NB4 (cell line): ENCODE data around the gene BPGM.

Source experiments
- DNase-seq: peaks from one replicate; pipeline ENCODE4 v3.0.0; 2010; ENCODE audit warnings: low read depth
- H3K4me3 ChIP-seq: one replicate; pipeline ENCODE4 v1.5.1; 2011; ENCODE audit warnings: mild to moderate bottlenecking, low read depth, low read length, moderate library complexity
- MYC ChIP-seq: IDR thresholded peaks from 2 replicates; pipeline ENCODE4 v1.6.1; 2011; ENCODE audit warnings: low read depth, low read length
- POLR2A ChIP-seq: IDR thresholded peaks from 2 replicates; pipeline ENCODE4 v1.6.1; 2011; ENCODE audit warnings: mild to moderate bottlenecking; ENCODE audit not compliant: insufficient read length; ENCODE audit errors: extremely low read depth
- TF ChIP-seq, protein P1 (sequence below): IDR thresholded peaks from one replicate; pipeline ENCODE4 v1.5.1; 2012; ENCODE audit warnings: low read depth, low read length
- TF ChIP-seq, protein P2 (sequence below): IDR thresholded peaks from 2 replicates; pipeline ENCODE4 v1.6.1; 2011; ENCODE audit warnings: low read depth, low read length

BPGM gene

DNA sequence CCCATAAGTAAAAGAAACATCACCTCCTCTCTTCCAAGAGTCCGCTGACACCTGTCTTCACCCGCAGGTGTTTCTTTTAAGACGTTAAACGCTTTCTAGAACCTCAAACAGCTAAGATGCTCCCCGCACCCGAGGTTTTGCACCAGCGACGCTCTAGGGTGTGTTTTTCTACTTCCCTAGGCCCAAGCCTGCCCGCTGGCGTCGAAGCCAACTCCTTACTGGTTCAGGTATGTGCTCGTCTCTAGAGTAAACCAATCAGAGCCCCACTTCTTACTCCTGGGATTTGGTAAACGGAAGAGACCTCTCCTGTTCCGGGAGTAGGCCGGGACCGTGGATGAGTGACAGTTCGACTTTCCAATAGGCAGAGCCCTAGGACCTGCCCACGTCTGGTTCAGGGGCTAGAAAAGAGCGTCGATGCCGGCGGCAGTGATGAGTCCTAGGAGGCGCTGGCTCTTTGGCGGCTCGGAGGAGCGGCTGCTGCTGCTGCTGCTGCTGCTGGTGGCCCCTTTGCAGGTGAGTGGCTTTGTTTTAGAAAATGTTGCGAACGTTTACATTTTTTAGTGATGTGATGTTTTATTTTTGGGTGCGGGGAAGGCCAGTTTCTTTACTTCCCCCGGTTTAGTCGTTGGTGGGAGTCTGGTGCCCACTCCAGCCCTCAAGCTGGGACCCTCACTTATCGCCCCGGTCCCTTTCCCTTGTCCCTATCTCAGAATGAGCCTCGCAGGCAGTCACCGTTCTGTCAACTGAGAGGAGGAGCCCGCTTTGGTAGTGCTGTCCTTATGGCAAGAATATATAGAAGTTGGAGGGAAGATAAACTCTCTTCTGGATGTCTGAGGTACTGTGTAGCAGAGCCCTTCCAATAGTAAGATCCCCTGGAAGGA lies at the start of gene BPGM:
TSS of gene BPGM (plus strand) at position 429 of the 881 bp plus-strand sequence. CDS start 14,655 bp downstream, outside the sequence.
- H3K4me3 ChIP-seq, result peak within 1 kb of the TSS; percentile 89
- TF ChIP-seq, protein P1, sequence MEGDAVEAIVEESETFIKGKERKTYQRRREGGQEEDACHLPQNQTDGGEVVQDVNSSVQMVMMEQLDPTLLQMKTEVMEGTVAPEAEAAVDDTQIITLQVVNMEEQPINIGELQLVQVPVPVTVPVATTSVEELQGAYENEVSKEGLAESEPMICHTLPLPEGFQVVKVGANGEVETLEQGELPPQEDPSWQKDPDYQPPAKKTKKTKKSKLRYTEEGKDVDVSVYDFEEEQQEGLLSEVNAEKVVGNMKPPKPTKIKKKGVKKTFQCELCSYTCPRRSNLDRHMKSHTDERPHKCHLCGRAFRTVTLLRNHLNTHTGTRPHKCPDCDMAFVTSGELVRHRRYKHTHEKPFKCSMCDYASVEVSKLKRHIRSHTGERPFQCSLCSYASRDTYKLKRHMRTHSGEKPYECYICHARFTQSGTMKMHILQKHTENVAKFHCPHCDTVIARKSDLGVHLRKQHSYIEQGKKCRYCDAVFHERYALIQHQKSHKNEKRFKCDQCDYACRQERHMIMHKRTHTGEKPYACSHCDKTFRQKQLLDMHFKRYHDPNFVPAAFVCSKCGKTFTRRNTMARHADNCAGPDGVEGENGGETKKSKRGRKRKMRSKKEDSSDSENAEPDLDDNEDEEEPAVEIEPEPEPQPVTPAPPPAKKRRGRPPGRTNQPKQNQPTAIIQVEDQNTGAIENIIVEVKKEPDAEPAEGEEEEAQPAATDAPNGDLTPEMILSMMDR, result peak; percentile 32
- TF ChIP-seq MYC (0 out of 2 replicates have a peak, but pooled peaks have one; percentile 54), POLR2A (peak; percentile 75)
- TF ChIP-seq, protein P2, sequence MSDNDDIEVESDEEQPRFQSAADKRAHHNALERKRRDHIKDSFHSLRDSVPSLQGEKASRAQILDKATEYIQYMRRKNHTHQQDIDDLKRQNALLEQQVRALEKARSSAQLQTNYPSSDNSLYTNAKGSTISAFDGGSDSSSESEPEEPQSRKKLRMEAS, result peak; percentile 55; the same call in 1 of the 2 replicates
- DNase-seq, result peak; percentile 100

DNA sequence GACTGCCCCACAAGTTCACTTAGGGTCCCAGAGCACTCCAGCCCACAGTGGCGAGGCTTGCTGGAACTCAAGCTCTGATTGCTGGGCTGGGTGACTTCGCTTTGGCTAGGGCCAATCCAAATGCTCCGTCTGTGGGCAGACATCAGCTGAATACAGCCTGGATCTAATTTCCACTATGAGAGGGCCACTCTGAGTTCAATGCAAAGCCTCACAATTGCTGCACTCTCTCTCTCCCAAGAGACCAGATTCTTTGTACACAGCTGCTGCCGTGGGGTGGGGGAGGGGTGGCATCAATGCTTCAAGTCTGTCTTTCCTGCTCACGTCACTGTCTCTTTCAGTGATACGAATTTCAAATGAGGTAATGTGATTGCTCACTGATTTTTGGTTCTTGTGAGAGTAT lies 47.3 kb upstream of the BPGM start:
- no peak overlapping the region for H3K4me3 ChIP-seq
- DNase-seq, result peak; percentile 13
- TF ChIP-seq, protein P2, result no peak
- no peak for TF ChIP-seq MYC
- TF ChIP-seq, protein P1, result no peak
- no peak for TF ChIP-seq POLR2A

DNA sequence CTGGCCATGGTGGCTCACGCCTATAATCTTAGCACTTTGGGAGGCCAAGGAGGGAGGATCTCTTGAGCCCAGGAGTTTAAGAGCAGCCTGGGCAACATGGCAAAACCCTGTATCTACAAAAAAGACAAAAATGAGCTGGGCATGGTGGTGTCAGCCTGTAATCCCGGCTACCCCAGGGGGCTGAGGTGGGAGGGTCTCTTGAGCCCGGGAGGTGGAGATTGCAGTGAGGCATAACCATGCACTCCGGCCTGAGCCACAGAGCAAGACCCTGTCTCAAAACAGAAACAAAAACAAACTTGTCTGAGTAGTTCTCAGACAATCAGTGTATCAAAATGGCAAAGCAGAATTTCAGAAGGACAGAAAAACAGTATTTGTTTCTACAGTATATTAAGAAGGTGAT lies 45.2 kb upstream of the BPGM start:
- peak; percentile 56 for DNase-seq
- TF ChIP-seq MYC (no peak), POLR2A (no peak)
- TF ChIP-seq, protein P1, result no peak
- TF ChIP-seq, protein P2, result no peak
- no peak overlapping the region for H3K4me3 ChIP-seq

DNA sequence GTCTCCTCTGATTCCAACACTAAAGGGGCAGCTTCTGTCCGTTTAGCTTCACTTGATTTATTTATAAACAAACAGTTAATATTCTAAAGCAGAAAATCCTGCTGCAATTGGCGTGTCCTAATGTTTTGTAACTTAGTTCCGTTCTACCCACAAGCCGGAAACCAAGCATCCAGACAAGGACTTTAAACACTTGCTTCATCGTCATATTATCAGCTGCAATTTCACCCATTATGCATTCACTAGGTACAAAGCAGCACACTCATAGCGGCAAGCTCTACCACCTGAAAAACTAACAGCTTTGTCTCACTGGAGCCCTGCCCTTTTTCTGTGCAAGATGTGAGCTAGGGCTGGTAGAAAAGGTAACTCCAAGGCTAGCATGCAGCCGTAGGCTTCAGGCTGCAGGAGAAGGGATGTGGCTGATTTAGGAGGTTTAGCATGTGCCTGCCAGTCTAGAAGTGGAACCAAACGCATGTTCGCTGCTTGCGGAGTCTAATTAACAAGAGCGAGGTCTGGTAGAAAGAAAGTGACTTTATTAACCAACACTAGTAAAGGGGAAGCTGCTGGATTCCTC lies 43.7 kb upstream of the BPGM start:
- DNase-seq, result peak; percentile 93
- TF ChIP-seq, protein P1, result no peak
- TF ChIP-seq MYC, result peak; percentile 43; the same call in 1 of the 2 replicates
- TF ChIP-seq, protein P2, result peak; percentile 79
- TF ChIP-seq POLR2A, result no peak
- H3K4me3 ChIP-seq, result peak overlapping the region; percentile 70

DNA sequence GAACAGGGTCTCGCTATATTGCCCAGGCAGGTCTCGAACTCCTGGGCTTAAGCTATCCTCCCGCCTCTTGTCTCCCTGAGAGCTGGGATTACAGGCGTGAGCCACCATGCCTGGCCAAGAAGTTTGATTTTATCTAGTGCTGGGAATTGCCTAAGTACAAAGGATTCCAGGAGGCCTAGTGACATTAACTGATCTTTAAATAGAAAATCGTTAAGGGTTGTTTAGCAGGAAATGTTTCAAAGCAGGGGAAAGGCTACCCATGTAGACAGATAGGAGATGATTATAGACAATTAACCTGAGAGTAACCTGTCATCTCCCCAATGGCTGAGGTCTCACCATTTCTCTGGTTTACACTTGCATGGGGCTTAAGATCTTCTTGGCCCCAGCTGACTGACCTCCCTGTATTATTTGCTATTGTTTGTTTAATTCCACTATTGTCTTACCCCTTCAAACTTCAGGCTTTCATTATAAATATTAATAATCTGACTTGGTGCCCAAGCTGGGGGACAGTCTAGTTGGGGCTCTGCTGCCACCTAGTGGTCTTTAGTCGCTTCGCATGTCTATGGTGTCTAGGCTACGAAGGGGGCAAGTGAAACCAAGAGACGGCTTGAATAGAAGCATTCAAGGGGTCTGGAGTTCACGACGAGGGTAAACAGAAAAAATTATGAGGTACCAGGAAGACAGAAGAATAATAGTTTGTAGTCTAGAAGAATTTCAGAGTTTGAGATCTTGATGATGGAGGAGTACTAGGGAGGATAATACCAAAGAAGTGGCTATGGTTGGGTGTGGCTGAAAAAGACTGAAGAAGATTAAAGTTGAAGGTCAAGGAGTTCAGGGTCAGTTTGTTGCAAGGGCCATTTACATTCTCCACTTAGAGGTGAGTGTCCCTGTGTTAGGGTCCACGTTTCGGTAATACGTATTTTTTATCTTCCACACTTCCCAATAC lies 40.4 kb upstream of the BPGM start:
- peak; percentile 81 for DNase-seq
- no peak overlapping the region for H3K4me3 ChIP-seq
- TF ChIP-seq POLR2A (no peak), MYC (no peak)
- TF ChIP-seq, protein P1, result peak; percentile 94
- TF ChIP-seq, protein P2, result no peak
